Liver (tissue), 9 donors: Measurements from ENCODE around the gene GPR4. TPM values are rescaled to one million over a fixed set of nuclear protein-coding genes. Genes with fewer than 3 reads are reported as not detected.

ENCODE experiments used
- DNase-seq: peaks from one replicate; pipeline ENCODE4 v3.0.0-alpha.2; 2017; ENCODE audit warnings: low spot score
- H3K27ac ChIP-seq, 2 donors: one replicate each; pipeline ENCODE4 v1.7.0; 2013; ENCODE audit warnings: inconsistent platforms in 2 of 2, low read length in 2 of 2, control low read depth in 1 of 2, low read depth in 1 of 2, mild to moderate bottlenecking in 1 of 2
- H3K27me3 ChIP-seq, 4 donors: one replicate each; pipeline versions ENCODE4 v1.6.1 to v1.7.0; 2013; ENCODE audit warnings: low read length in 3 of 4, inconsistent platforms in 1 of 4, mild to moderate bottlenecking in 1 of 4, moderate library complexity in 1 of 4; ENCODE audit not compliant: control insufficient read depth in 4 of 4, insufficient read depth in 4 of 4
- H3K36me3 ChIP-seq, 4 donors: one replicate each; pipeline versions ENCODE4 v1.6.1 to v1.7.0; 2013; ENCODE audit warnings: low read length in 3 of 4, mild to moderate bottlenecking in 3 of 4, low read depth in 1 of 4, moderate library complexity in 1 of 4; ENCODE audit not compliant: control insufficient read depth in 4 of 4, insufficient read depth in 3 of 4
- H3K4me1 ChIP-seq, 4 donors: one replicate each; pipeline versions ENCODE4 v1.6.1 to v1.7.0; 2013; ENCODE audit warnings: low read length in 3 of 4, mild to moderate bottlenecking in 3 of 4, moderate library complexity in 1 of 4; ENCODE audit not compliant: control insufficient read depth in 4 of 4, insufficient read depth in 4 of 4
- H3K4me3 ChIP-seq, 3 donors: one replicate each; pipeline versions ENCODE4 v1.6.1 to v1.7.0; 2013; ENCODE audit warnings: low read length in 3 of 3, control low read depth in 1 of 3, low read depth in 1 of 3, mild to moderate bottlenecking in 1 of 3
- H3K9ac ChIP-seq, 2 donors: one replicate each; pipeline ENCODE4 v1.7.0; 2013; ENCODE audit warnings: low read length in 2 of 2, mild to moderate bottlenecking in 2 of 2, moderate library complexity in 2 of 2, control low read depth in 1 of 2, low read depth in 1 of 2
- H3K9me3 ChIP-seq, 4 donors: one replicate each; pipeline versions ENCODE4 v1.6.1 to v1.7.0; 2013; ENCODE audit warnings: low read length in 3 of 4; ENCODE audit not compliant: control insufficient read depth in 4 of 4
- ATF3 ChIP-seq: IDR thresholded peaks from 2 replicates; pipeline ENCODE4 v1.6.1; 2016; ENCODE audit warnings: antibody characterized with exemption
- CTCF ChIP-seq: fragments of 150-350 bp; IDR thresholded peaks from 2 replicates; pipeline ENCODE4 v1.5.1; 2017; ENCODE audit warnings: improper control_type of control experiment, low read depth, low read length; ENCODE audit not compliant: missing input control
- EGR1 ChIP-seq, 2 donors: IDR thresholded peaks; 2 replicates each; pipeline ENCODE4 v1.6.1; 2016 to 2018; ENCODE audit warnings: antibody characterized with exemption in 2 of 2, low read depth in 2 of 2
- FOXA1 ChIP-seq: IDR thresholded peaks from 2 replicates; pipeline ENCODE4 v1.6.1; 2016; ENCODE audit warnings: antibody characterized with exemption
- FOXA2 ChIP-seq: IDR thresholded peaks from 2 replicates; pipeline ENCODE4 v1.6.1; 2016; ENCODE audit warnings: antibody characterized with exemption
- GABPA ChIP-seq, 2 donors: IDR thresholded peaks in 1 of 2; conservative IDR thresholded peaks in 1 of 2; 2 replicates each; pipeline ENCODE4 v1.6.1; 2016; ENCODE audit warnings: antibody characterized with exemption in 2 of 2, mild to moderate bottlenecking in 1 of 2, moderate library complexity in 1 of 2
- HNF4A ChIP-seq, 2 donors: conservative IDR thresholded peaks; 2 replicates each; pipeline ENCODE4 v1.6.1; 2016; ENCODE audit warnings: antibody characterized with exemption in 2 of 2, mild to moderate bottlenecking in 2 of 2
- HNF4G ChIP-seq: IDR thresholded peaks from 2 replicates; pipeline ENCODE4 v1.6.1; 2016; ENCODE audit warnings: antibody characterized with exemption
- JUND ChIP-seq, 2 donors: IDR thresholded peaks; 2 replicates each; pipeline ENCODE4 v1.6.1; 2016; ENCODE audit warnings: antibody characterized with exemption in 2 of 2
- NR2F2 ChIP-seq: IDR thresholded peaks from 2 replicates; pipeline ENCODE4 v1.6.1; 2016; ENCODE audit warnings: antibody characterized with exemption
- RAD21 ChIP-seq, 2 donors: IDR thresholded peaks; 2 replicates each; pipeline ENCODE4 v1.6.1; 2016; ENCODE audit warnings: antibody characterized with exemption in 2 of 2, mild to moderate bottlenecking in 2 of 2
- REST ChIP-seq: IDR thresholded peaks from 2 replicates; pipeline ENCODE4 v1.6.1; 2016; ENCODE audit warnings: antibody characterized with exemption, mild to moderate bottlenecking
- RXRA ChIP-seq, 2 donors: IDR thresholded peaks; 2 replicates each; pipeline ENCODE4 v1.6.1; 2017 to 2018; ENCODE audit warnings: antibody characterized with exemption in 2 of 2, mild to moderate bottlenecking in 1 of 2
- SP1 ChIP-seq: IDR thresholded peaks from 2 replicates; pipeline ENCODE4 v1.6.1; 2018; ENCODE audit warnings: antibody characterized with exemption, mild to moderate bottlenecking
- TAF1 ChIP-seq: conservative IDR thresholded peaks from 2 replicates; pipeline ENCODE4 v1.6.1; 2016; ENCODE audit warnings: antibody characterized with exemption, mild to moderate bottlenecking
- YY1 ChIP-seq: IDR thresholded peaks from 2 replicates; pipeline ENCODE4 v1.6.1; 2016; ENCODE audit warnings: antibody characterized with exemption, mild to moderate bottlenecking
- WGBS: extraction: QIAGEN DNeasy Blood & Tissue Kit; methylation state at CpG from one replicate; pipeline ENCODE4 v1.1.7; 2013; 5-methylcytosine and 5-hydroxymethylcytosine counted together
- polyA plus RNA-seq, 2 donors: library from polyadenylated mRNA; stranded (reverse) in 1 of 2; unstranded in 1 of 2; fragments of 200-250 nt in 1 of 2; fragments of >200 nt in 1 of 2; fragmentation: Nextera tagmentation in 1 of 2; extraction: Ambion mirVana in 1 of 2; gene quantifications; one replicate each; pipeline versions ENCODE4 v1.2.1 to v1.2.3, GENCODE V29; 2013 to 2015
- total RNA-seq, 2 donors: library from RNA; depleted of rRNA; stranded (reverse); fragments of >200 nt; gene quantifications; one replicate each; pipeline ENCODE4 v1.2.3, GENCODE V29; 2014
- TF ChIP-seq, protein P1 (sequence below): IDR thresholded peaks from 2 replicates; pipeline ENCODE4 v1.6.1; 2016; ENCODE audit warnings: antibody characterized with exemption
- TF ChIP-seq, protein P2 (sequence below): IDR thresholded peaks from 2 replicates; pipeline ENCODE4 v1.6.1; 2016; ENCODE audit warnings: antibody characterized with exemption
- donor health status: healthy.
- donor health status: healthy.
- donor health status: healthy.
- donor health status: healthy.
- donor health status: healthy.

GPR4 gene
- total and polyA plus RNA-seq, 4 donors = 0.37 to 1.9 (median 0.97) TPM

DNA sequence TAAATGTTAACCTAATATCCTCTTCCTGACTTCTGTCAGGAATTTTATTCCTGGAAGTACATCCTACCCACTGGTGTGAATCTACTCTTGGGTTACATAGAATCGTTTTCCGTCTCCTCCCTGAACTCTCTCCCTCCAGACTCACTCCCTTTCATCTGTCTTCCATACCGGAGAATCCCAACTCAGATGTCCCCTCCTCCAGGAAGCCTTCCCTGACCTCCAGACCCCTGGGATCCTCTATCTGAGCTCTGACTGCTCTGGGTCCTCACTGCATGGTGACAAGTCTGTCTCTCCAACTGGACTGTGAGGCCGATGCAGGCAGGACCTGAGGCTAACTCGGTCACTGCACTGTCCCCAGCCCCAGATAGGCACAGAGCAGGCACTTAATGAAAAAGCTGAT, 42.0 kb downstream of the GPR4 start:
- Histone ChIP-seq H3K4me1 (no peaks in the 10 kb centered on the region), H3K9ac (no peak overlapping the region), H3K4me3 (no peak overlapping the region), H3K9me3 (no peaks in the 10 kb centered on the region), H3K36me3 (no peaks in the 10 kb centered on the region), H3K27ac (no peak overlapping the region), H3K27me3 (no peaks in the 10 kb centered on the region)
- 85% methylated on average over 5 of the region's 5 CpGs for whole genome bisulfite sequencing
- DNase-seq = no peak
- TF ChIP-seq FOXA1 = no peak
- TF ChIP-seq, protein P1, sequence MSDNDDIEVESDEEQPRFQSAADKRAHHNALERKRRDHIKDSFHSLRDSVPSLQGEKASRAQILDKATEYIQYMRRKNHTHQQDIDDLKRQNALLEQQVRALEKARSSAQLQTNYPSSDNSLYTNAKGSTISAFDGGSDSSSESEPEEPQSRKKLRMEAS = no peak
- TF ChIP-seq NR2F2 = no peak
- TF ChIP-seq RAD21 (IDR thresholded peaks at IDR 0.05) = no peak
- no peak for TF ChIP-seq FOXA2
- TF ChIP-seq HNF4A (conservative IDR thresholded peaks at IDR 0.05) = no peak
- TF ChIP-seq RXRA (IDR thresholded peaks at IDR 0.05) = no peak
- TF ChIP-seq CTCF = no peak
- TF ChIP-seq, protein P2, sequence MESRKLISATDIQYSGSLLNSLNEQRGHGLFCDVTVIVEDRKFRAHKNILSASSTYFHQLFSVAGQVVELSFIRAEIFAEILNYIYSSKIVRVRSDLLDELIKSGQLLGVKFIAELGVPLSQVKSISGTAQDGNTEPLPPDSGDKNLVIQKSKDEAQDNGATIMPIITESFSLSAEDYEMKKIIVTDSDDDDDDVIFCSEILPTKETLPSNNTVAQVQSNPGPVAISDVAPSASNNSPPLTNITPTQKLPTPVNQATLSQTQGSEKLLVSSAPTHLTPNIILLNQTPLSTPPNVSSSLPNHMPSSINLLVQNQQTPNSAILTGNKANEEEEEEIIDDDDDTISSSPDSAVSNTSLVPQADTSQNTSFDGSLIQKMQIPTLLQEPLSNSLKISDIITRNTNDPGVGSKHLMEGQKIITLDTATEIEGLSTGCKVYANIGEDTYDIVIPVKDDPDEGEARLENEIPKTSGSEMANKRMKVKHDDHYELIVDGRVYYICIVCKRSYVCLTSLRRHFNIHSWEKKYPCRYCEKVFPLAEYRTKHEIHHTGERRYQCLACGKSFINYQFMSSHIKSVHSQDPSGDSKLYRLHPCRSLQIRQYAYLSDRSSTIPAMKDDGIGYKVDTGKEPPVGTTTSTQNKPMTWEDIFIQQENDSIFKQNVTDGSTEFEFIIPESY = no peak
- TF ChIP-seq SP1 = no peak
- TF ChIP-seq REST = no peak
- TF ChIP-seq EGR1 (IDR thresholded peaks at IDR 0.05; ENCODE audit: low read depth in 2 of 2) = no peak
- TF ChIP-seq TAF1 = no peak
- TF ChIP-seq YY1 = no peak
- no peak for TF ChIP-seq JUND (IDR thresholded peaks at IDR 0.05)
- TF ChIP-seq HNF4G = no peak
- TF ChIP-seq ATF3 = no peak
- no peak for TF ChIP-seq GABPA (IDR thresholded peaks at IDR 0.05 in 1 of 2, conservative IDR thresholded peaks at IDR 0.05 in 1 of 2)
